T-helper 1 cell treated with Interleukin-12 subunit alpha and Interleukin-12 subunit beta and Interleukin-4 antibody, amounts not matched to agents 30 ng/mL and 1 ng/mL, for 36 hours (primary cell): Measurements from ENCODE around the gene SLAMF9. TPM values are rescaled to one million over a fixed set of nuclear protein-coding genes. Genes with fewer than 3 reads are reported as not detected.

ENCODE experiments used
- intact Hi-C: fragments of 100-400 bp; cut with micrococcal nuclease; formaldehyde crosslinking; loops from one replicate; pipeline ENCODE4 v1.15.1; 2024
- total RNA-seq: library from RNA; stranded (reverse); gene quantifications from 2 replicates; pipeline ENCODE4 v1.2.3, GENCODE V29; 2022

Gene SLAMF9
- total RNA-seq, 1 donor from 2014 or later: not detected

- intact Hi-C loops: loop anchor here (1.0 to 10.0 kb wide), 4 partner anchors 31 to 1192 kb away; partner anchors contain the start of genes NIT1, PEA15 and PFDN2
Observed at GRCh38 chr1:159922511-159923202, 31.4 kb downstream of the SLAMF9 start.

GRCh38 chr1:159921700-159922504 is 32.1 kb downstream of the SLAMF9 start:
- intact Hi-C loops: loop anchor here (10.0 kb wide), 3 partner anchors 283 to 1193 kb away; partner anchors contain the start of genes NIT1, PEA15 and PFDN2

DNA sequence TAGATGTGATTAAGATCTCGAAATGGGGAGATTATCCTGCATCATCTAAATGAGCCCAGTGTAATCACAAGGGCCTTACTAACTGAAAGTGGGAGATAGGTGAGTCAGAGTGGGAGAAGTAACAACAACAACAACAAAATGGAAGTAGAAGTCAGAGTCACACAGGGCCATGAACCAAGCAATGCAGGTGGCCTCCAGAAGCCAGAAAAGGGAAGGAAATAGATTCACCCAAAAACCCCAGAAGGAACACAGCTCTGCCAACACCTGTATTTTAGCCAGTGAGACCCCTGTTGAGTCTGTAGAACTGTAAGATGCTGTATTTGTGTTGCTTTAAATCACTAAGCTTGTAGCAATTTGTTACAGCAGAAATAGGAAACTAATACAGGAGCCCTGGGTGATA is 32.8 kb downstream of the SLAMF9 start:
- intact Hi-C loops: loop anchor here (10.0 kb wide), 3 partner anchors 284 to 1194 kb away; partner anchors contain the start of genes NIT1, PEA15 and PFDN2

DNA sequence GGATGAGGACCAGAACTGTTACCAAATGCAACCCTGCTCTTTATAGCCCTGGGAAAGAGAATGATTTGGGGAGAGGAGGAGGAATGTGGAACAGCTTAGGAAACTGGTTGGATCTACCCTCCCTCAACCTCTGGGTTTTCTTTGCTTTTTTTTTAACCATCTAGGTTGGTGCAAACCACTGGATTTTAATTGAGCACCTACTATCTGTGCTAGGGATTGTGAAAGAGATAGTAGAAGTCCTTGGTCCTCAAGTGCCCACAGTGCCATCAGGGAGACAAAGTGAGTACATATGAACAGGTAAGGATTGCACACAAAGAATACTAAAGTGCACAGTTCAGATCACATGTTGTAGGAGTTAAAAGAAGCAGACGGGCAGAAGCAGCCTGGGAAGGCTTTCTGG is 33.4 kb downstream of the SLAMF9 start:
- intact Hi-C loops: loop anchor here (10.0 kb wide), 3 partner anchors 284 to 1194 kb away; partner anchors contain the start of genes NIT1, PEA15 and PFDN2

DNA sequence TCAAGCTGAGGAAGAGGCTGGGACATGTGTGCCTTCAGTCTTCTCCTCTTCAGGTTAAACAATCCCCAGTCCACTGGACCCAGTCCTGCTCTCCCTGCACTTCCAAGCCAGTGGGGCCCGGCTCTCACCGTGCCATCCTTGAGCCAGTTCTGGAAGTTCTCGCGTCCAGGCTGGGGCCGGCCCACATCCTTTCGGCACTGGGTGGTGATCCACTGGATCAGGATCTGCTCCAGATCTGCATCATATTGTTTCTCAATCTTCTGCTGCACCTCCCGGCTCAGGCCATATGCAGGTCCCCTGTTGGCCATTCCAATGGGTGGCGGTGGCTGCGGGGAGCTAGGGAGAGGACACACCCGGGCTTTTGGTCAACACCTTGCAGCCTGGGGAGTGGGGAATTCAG is 33.8 kb downstream of the SLAMF9 start:
- intact Hi-C loops: loop anchor here (10.0 kb wide), 3 partner anchors 285 to 1195 kb away; partner anchors contain the start of genes NIT1, PEA15 and PFDN2

GRCh38 chr1:159919236-159919865 is 34.7 kb downstream of the SLAMF9 start:
- intact Hi-C loops: no loop called here

- intact Hi-C loops: no loop called here
Observed at GRCh38 chr1:159918352-159919200, 35.5 kb downstream of the SLAMF9 start.

- intact Hi-C loops: no loop called here
Observed at GRCh38 chr1:159917533-159918351, 36.3 kb downstream of the SLAMF9 start.

- intact Hi-C loops: no loop called here
Observed at GRCh38 chr1:159916242-159917051, 37.6 kb downstream of the SLAMF9 start.

- intact Hi-C loops: no loop called here
Observed at GRCh38 chr1:159915571-159916241, 38.3 kb downstream of the SLAMF9 start.

DNA sequence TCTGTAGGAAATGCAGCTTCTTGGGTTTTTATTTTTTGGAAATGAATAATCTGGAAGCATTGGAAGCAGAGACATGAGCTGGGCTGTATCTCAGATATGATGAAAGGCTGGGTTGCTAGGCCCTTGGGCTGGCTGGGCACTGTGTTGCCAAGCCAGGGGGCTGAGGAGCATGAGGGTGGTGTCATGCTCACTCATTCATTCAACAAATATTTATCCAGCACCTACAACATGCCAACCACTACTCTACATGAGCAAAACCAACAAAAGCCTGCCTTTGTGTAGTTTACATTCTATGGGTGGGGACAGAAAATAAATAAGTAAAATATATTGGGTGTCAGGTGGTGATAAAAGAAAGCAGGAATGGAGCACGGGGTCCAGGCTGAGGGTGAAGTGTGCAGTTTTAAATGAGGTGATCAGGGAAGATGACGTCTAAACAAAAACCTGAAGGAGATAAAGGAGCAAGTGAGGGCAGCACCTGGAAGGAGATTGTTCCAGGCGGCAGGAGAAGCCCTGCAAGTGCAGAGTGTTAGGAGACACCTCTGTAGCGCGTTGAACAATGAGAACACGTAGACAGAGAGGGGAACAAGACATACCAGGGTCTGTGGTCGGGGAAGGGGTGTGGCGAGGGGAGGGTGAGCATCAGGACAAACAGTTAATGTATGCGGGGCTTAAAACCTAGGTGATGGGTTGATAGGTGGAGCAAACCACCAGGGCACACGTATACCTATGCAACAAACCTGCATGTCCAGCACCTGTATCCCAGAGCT is 39.6 kb downstream of the SLAMF9 start:
- intact Hi-C loops: no loop called here

- intact Hi-C loops: no loop called here
Observed at GRCh38 chr1:159913451-159914192, 40.4 kb downstream of the SLAMF9 start.

DNA sequence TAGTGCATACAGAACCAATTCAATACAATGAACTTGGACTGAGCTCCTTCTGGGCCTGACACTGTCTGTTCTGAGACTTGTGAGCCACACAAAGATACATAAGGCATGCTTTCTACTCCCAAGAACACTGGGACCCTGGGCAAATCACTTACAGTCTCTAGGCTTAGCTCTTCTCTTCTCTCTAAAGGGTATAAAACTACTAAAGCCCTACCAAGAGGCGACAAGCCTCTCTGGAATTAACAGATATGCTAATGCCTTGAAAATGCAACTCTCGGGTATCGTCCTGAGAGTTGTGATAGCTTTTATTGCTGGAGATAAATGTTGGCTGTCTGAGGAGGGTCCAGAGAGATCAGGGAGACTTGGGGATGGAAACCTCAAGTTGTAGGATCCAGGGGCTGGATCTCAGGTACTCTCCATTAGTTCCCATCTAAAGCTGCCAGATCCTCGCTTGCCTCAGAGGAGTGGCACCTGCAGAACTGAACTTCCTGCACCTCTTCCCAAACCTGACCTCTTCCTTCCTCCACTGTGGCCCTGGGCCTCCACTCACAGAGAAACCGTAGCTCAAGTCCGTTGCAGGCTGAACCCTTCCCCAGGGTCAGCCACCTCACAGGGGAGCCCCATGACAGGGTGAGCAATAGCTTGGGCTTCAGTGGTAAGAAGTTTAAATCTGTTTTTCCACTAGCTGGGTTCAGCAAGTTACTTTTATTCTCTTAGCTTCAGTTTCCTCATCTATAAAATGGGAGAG is 42.5 kb downstream of the SLAMF9 start:
- intact Hi-C loops: no loop called here

- intact Hi-C loops: no loop called here
Observed at GRCh38 chr1:159908031-159908940, 45.8 kb downstream of the SLAMF9 start.

- intact Hi-C loops: no loop called here
Observed at GRCh38 chr1:159906960-159907359, 47.1 kb downstream of the SLAMF9 start.
